ENCODE results near the gene BGLAP. TPM values are rescaled to one million over a fixed set of nuclear protein-coding genes. Genes with fewer than 3 reads are reported as not detected.
A peak's percentile ranks its signal among the peaks of the same experiment; 100 is the strongest.

Gene BGLAP
- total and polyA plus RNA-seq, 7 experiments from 2014 or later = 0.33 to 7.4 (median 4.7) TPM; not detected in 1

DNA sequence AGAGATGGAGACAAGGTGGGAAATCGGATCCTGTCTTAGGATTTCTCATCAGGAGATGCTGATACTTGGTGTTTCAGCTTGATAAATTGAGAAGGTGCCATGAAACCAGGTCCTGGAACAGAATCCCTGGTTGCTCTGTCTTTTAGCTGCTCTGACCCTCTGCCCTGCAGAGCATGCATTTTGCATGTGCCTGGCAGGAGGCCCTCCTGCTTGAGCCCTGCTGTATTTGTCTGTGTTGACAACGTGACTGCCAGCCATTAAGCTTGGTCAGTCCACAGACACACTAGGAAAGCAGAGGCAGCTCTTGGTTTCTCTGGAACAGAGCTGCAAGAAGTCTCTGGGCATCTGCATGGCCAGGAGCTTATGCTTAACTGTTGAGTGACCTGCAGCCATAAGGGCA lies 45.5 kb upstream of the BGLAP start:
- DNase-seq = no peak
- Histone ChIP-seq H3K36me3 (ENCODE audit: control insufficient read depth in 2 of 3, insufficient read depth in 3 of 3, low read length in 3 of 3) (peaks cover 0 to 31% (median 10%) of the 10 kb centered on the region in 3 experiments), H3K27ac (ENCODE audit: low read depth, low read length) (no peak overlapping the region), H3K27me3 (ENCODE audit: control insufficient read depth in 2 of 2, insufficient read depth in 2 of 2, low read length in 2 of 2) (no peaks in the 10 kb centered on the region), H3K4me3 (ENCODE audit: low read length) (no peak overlapping the region), H3K9me3 (ENCODE audit: control insufficient read depth in 2 of 3, low read length in 3 of 3) (no peaks in the 10 kb centered on the region), H3K4me1 (ENCODE audit: control insufficient read depth in 2 of 2, insufficient read depth in 2 of 2, low read length in 2 of 2) (peaks cover 12 to 40% of the 10 kb centered on the region in 2 donors)
- Mint-ChIP-seq H3K4me1 (peaks cover 38 to 74% (median 64%) of the 10 kb centered on the region in 7 donors), H3K27me3 (no peaks in the 10 kb centered on the region), H3K4me3 (peak overlapping the region in 6 of 10 donors; percentile 6 to 96 (median 50)), H3K9me3 (no peaks in the 10 kb centered on the region), H3K27ac (peak overlapping the region in 2 of 9 donors; percentile 14 to 63), H3K36me3 (peaks cover 8 to 33% (median 14%) of the 10 kb centered on the region in 5 donors)
- intact Hi-C loops (cut with micrococcal nuclease) = loop anchor here in 1 of 2 donors (10.0 kb wide), 1 partner anchor 1972 kb away; the partner anchor contains the start of gene UBAP2L
- CTCF ChIA-PET = interaction anchor here (0.7 kb wide), 1 partner anchor 28 kb away, joined by 3 read pairs; no protein-coding TSS in a partner anchor
- POLR2A ChIA-PET = interaction anchor here (0.8 to 4.7 kb wide), 3 partner anchors 9 to 17 kb away, joined by 3 to 30 read pairs (median 4); partner anchors contain the start of gene PMF1
- ATAC-seq = no peak

DNA sequence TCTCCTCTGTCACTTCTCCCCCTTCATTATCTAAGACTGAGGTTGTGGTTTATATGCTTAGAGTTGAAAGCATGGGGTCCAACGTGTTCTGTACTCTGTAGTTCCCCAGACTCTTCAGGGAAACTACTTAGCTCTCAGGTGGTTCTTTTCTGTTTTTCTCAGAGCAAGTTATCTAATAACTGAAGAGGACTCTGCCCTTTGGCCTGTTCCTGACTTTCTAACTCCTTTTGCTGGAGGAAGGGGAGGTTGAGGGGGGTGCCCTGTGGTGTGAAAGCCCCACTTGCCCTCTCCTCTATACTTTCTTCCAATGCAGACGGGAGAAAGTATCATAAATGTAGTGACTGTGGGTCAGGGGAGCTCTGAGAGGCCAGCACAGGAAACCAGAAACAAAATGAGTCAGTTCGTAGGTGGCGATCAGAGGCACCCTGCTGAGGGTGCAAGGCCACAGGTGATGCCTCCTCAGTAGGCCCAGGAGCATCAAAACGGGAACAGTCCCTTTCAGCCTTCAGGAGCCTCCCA lies 43.1 kb upstream of the BGLAP start:
- H3K27me3 Mint-ChIP-seq = no peaks in the 10 kb centered on the region
- no peak overlapping the region for H3K27ac ChIP-seq (ENCODE audit: low read depth, low read length)
- no peaks in the 10 kb centered on the region for H3K9me3 ChIP-seq (ENCODE audit: control insufficient read depth in 2 of 3, low read length in 3 of 3)
- H3K27me3 ChIP-seq (ENCODE audit: control insufficient read depth in 2 of 2, insufficient read depth in 2 of 2, low read length in 2 of 2) = no peaks in the 10 kb centered on the region
- H3K4me1 Mint-ChIP-seq = peaks cover 29 to 62% (median 56%) of the 10 kb centered on the region in 7 donors
- DNase-seq (no peak), ATAC-seq (no peak)
- H3K9me3 Mint-ChIP-seq = no peaks in the 10 kb centered on the region
- ChIA-PET CTCF (interaction anchor here (1.3 kb wide), 1 partner anchor 53 kb away, joined by 3 read pairs; no protein-coding TSS in a partner anchor), POLR2A (interaction anchor here (4.7 kb wide), 1 partner anchor 15 kb away, joined by 30 read pairs; the partner anchor contains the start of gene PMF1)
- peak overlapping the region in 6 of 9 donors; percentile 6 to 89 (median 52) for H3K27ac Mint-ChIP-seq
- H3K4me3 Mint-ChIP-seq = peak overlapping the region in 3 of 10 donors; percentile 19 to 77 (median 24)
- intact Hi-C loops (cut with micrococcal nuclease) = loop anchor here in 1 of 2 donors (10.0 kb wide), 1 partner anchor 1974 kb away; the partner anchor contains the start of gene UBAP2L
- peaks cover 8 to 31% (median 14%) of the 10 kb centered on the region in 5 donors for H3K36me3 Mint-ChIP-seq
- H3K4me3 ChIP-seq (ENCODE audit: low read length) = no peak overlapping the region
- H3K4me1 ChIP-seq (ENCODE audit: control insufficient read depth in 2 of 2, insufficient read depth in 2 of 2, low read length in 2 of 2) = peaks cover 12 to 40% of the 10 kb centered on the region in 2 donors
- H3K36me3 ChIP-seq (ENCODE audit: control insufficient read depth in 2 of 3, insufficient read depth in 3 of 3, low read length in 3 of 3) = peaks cover 6 to 44% (median 10%) of the 10 kb centered on the region in 3 experiments

DNA sequence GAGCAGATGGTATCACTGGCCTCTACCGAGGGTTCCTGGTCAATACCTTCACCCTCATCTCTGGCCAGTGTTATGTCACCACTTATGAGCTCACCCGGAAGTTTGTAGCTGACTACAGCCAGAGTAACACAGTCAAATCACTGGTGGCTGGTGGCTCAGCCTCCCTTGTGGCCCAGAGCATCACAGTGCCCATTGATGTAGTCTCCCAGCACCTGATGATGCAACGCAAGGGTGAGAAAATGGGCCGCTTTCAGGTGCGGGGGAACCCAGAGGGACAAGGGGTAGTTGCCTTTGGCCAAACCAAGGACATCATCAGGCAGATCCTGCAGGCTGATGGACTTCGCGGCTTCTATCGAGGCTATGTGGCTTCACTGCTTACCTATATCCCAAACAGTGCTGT lies 41.9 kb upstream of the BGLAP start:
- Histone ChIP-seq H3K4me3 (ENCODE audit: low read length) (no peak overlapping the region), H3K36me3 (ENCODE audit: control insufficient read depth in 2 of 3, insufficient read depth in 3 of 3, low read length in 3 of 3) (peaks cover 6 to 44% (median 10%) of the 10 kb centered on the region in 3 experiments), H3K9me3 (ENCODE audit: control insufficient read depth in 2 of 3, low read length in 3 of 3) (no peaks in the 10 kb centered on the region), H3K27me3 (ENCODE audit: control insufficient read depth in 2 of 2, insufficient read depth in 2 of 2, low read length in 2 of 2) (no peaks in the 10 kb centered on the region), H3K27ac (ENCODE audit: low read depth, low read length) (no peak overlapping the region), H3K4me1 (ENCODE audit: control insufficient read depth in 2 of 2, insufficient read depth in 2 of 2, low read length in 2 of 2) (peaks cover 4 to 33% of the 10 kb centered on the region in 2 donors)
- Mint-ChIP-seq H3K4me1 (peaks cover 27 to 53% (median 46%) of the 10 kb centered on the region in 7 donors), H3K27ac (peak overlapping the region in 4 of 9 donors; percentile 6 to 89 (median 62)), H3K27me3 (no peaks in the 10 kb centered on the region), H3K4me3 (peak overlapping the region in 2 of 10 donors; percentile 12 to 49), H3K9me3 (no peaks in the 10 kb centered on the region), H3K36me3 (peaks cover 6 to 28% (median 14%) of the 10 kb centered on the region in 5 donors)
- CTCF ChIA-PET = interaction anchor here (1.5 kb wide), 1 partner anchor 25 kb away, joined by 5 read pairs; no protein-coding TSS in a partner anchor
- DNase-seq (no peak), ATAC-seq (no peak)
- POLR2A ChIA-PET = interaction anchor here (4.7 kb wide), 1 partner anchor 14 kb away, joined by 30 read pairs; the partner anchor contains the start of gene PMF1
- intact Hi-C loops (cut with micrococcal nuclease) = no loop called here

DNA sequence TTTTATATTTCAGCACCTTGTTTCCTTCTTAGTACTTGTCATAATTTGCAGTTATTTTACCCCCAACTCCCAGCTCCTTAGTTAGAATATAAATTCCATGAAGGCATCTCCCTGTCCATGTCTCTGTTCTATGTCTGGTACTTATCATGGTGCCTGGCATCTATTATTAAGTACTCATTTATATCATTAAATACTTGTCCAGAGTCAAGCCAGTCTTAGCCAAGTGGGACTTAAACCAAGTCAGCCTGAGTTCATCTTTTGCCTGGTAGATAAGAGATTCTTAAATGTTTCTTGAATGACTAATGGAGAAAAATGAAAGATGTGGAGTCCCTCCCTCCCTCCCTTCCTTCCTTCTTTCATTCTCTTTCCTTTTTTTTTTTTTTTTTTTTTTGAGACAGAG lies 38.7 kb upstream of the BGLAP start:
- H3K27ac ChIP-seq (ENCODE audit: low read depth, low read length) = no peak overlapping the region
- no peak for ATAC-seq
- no peaks in the 10 kb centered on the region for H3K27me3 ChIP-seq (ENCODE audit: control insufficient read depth in 2 of 2, insufficient read depth in 2 of 2, low read length in 2 of 2)
- H3K27me3 Mint-ChIP-seq = no peaks in the 10 kb centered on the region
- no peaks in the 10 kb centered on the region for H3K9me3 ChIP-seq (ENCODE audit: control insufficient read depth in 2 of 3, low read length in 3 of 3)
- peaks cover 3 to 17% of the 10 kb centered on the region in 2 donors for H3K4me1 ChIP-seq (ENCODE audit: control insufficient read depth in 2 of 2, insufficient read depth in 2 of 2, low read length in 2 of 2)
- peaks cover 23 to 30% (median 29%) of the 10 kb centered on the region in 7 donors for H3K4me1 Mint-ChIP-seq
- H3K27ac Mint-ChIP-seq = no peak overlapping the region
- H3K9me3 Mint-ChIP-seq = no peaks in the 10 kb centered on the region
- H3K36me3 ChIP-seq (ENCODE audit: control insufficient read depth in 2 of 3, insufficient read depth in 3 of 3, low read length in 3 of 3) = peaks cover 0 to 53% (median 12%) of the 10 kb centered on the region in 3 experiments
- peaks cover 7 to 27% (median 18%) of the 10 kb centered on the region in 5 donors for H3K36me3 Mint-ChIP-seq
- DNase-seq = no peak
- POLR2A ChIA-PET = interaction anchor here (1.2 kb wide), 1 partner anchor 9 kb away, joined by 4 read pairs; the partner anchor contains the start of gene PMF1
- CTCF ChIA-PET = interaction anchor here (0.6 to 1.5 kb wide), 3 partner anchors 11 to 38 kb away, joined by 3 to 7 read pairs (median 3); no protein-coding TSS in a partner anchor
- intact Hi-C loops (cut with micrococcal nuclease) = no loop called here
- H3K4me3 Mint-ChIP-seq = no peak overlapping the region
- no peak overlapping the region for H3K4me3 ChIP-seq (ENCODE audit: low read length)

DNA sequence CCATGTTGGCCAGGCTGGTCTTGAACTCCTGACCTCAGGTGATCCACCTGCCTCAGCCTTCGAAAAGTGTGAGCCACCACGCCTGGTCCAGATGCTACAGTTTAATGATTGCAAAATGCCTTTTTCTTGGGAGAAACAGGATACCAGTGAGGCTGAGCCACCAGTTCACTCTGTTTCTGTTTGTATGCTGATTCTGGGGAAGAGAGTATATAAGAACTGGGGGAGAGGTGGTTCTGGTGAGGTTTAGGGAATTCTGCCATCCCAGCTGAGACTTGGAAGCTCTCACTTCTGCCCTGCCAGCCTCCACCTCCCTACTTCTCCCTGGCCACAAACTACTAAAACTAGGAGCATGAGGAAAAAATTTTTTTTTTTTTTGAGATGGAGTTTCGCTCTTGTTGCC lies 37.3 kb upstream of the BGLAP start:
- DNase-seq (no peak), ATAC-seq (no peak)
- ChIA-PET CTCF (interaction anchor here (0.6 to 1.1 kb wide), 3 partner anchors 10 to 13 kb away, joined by 3 to 6 read pairs (median 3); partner anchors contain the start of gene SLC25A44), POLR2A (interaction anchor here (0.7 to 1.2 kb wide), 4 partner anchors 8 to 995 kb away, joined by 3 read pairs; no protein-coding TSS in a partner anchor)
- Histone ChIP-seq H3K36me3 (ENCODE audit: control insufficient read depth in 2 of 3, insufficient read depth in 3 of 3, low read length in 3 of 3) (peaks cover 0 to 58% (median 12%) of the 10 kb centered on the region in 3 experiments), H3K27me3 (ENCODE audit: control insufficient read depth in 2 of 2, insufficient read depth in 2 of 2, low read length in 2 of 2) (no peaks in the 10 kb centered on the region), H3K4me1 (ENCODE audit: control insufficient read depth in 2 of 2, insufficient read depth in 2 of 2, low read length in 2 of 2) (peaks cover 0 to 13% of the 10 kb centered on the region in 2 donors), H3K4me3 (ENCODE audit: low read length) (no peak overlapping the region), H3K27ac (ENCODE audit: low read depth, low read length) (no peak overlapping the region), H3K9me3 (ENCODE audit: control insufficient read depth in 2 of 3, low read length in 3 of 3) (no peaks in the 10 kb centered on the region)
- Mint-ChIP-seq H3K9me3 (no peaks in the 10 kb centered on the region), H3K4me1 (peaks cover 9 to 23% (median 16%) of the 10 kb centered on the region in 7 donors), H3K27me3 (no peaks in the 10 kb centered on the region), H3K36me3 (peaks cover 4 to 35% (median 20%) of the 10 kb centered on the region in 5 donors), H3K4me3 (no peak overlapping the region), H3K27ac (peak overlapping the region in 1 of 9 donors; percentile 6)
- intact Hi-C loops (cut with micrococcal nuclease) = no loop called here

- no peak overlapping the region for H3K27ac ChIP-seq (ENCODE audit: low read depth, low read length)
- peak overlapping the region in 7 of 9 donors; percentile 27 to 99 (median 98) for H3K27ac Mint-ChIP-seq
- POLR2A ChIA-PET = interaction anchor here (0.8 to 1.7 kb wide), 4 partner anchors 10 to 21 kb away, joined by 3 to 7 read pairs (median 3); partner anchors contain the start of gene SLC25A44
Observed at GRCh38 chr1:156211243-156211642, 30.7 kb upstream of the BGLAP start.

More at GRCh38 chr1:156211243-156211642, 30.7 kb upstream of the BGLAP start:
- CTCF ChIA-PET = interaction anchor here (2.7 kb wide), 1 partner anchor 13 kb away, joined by 12 read pairs; no protein-coding TSS in a partner anchor
- peaks cover 0 to 17% of the 10 kb centered on the region in 2 donors for H3K4me1 ChIP-seq (ENCODE audit: control insufficient read depth in 2 of 2, insufficient read depth in 2 of 2, low read length in 2 of 2)
- no peak overlapping the region for H3K4me3 ChIP-seq (ENCODE audit: low read length)
- no peak for DNase-seq
- no peaks in the 10 kb centered on the region for H3K9me3 ChIP-seq (ENCODE audit: control insufficient read depth in 2 of 3, low read length in 3 of 3)
- intact Hi-C loops (cut with micrococcal nuclease) = loop anchor here (5.0 to 10.0 kb wide), 3 partner anchors 126 to 354 kb away; partner anchors contain the start of genes CCT3 (in 1 of the 2), GON4L (in 1 of the 2), MEF2D (in 1 of the 2) and SYT11 (in 1 of the 2)
- no peak for ATAC-seq
- no peaks in the 10 kb centered on the region for H3K27me3 ChIP-seq (ENCODE audit: control insufficient read depth in 2 of 2, insufficient read depth in 2 of 2, low read length in 2 of 2)
- Mint-ChIP-seq H3K4me1 (peaks cover 11 to 49% (median 30%) of the 10 kb centered on the region in 7 donors), H3K9me3 (no peaks in the 10 kb centered on the region), H3K36me3 (peaks cover 3 to 34% (median 25%) of the 10 kb centered on the region in 5 donors), H3K4me3 (peak overlapping the region in 4 of 10 donors; percentile 16 to 32 (median 22)), H3K27me3 (no peaks in the 10 kb centered on the region)
- peaks cover 0 to 46% (median 0%) of the 10 kb centered on the region in 3 experiments for H3K36me3 ChIP-seq (ENCODE audit: control insufficient read depth in 2 of 3, insufficient read depth in 3 of 3, low read length in 3 of 3)
